ENCODE data around the gene FOXP2.

The FOXP2 gene

DNA sequence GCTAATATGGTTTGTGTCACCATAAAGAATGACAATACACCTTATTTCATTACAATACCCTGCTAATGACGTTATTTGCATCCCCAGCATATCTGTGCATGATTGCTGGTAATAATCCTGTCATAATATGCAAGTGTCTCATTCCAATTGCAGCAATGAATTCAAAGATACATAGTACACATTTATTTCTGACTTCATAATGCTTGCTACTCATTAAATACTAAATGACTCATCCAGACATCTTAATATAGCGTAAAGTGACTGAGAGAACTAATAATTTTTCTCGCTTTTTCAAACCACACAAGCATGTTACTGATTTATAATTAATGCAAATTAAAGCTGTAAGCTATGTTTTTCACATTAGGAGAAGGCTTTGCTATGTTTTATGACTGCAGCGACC is 272.6 kb downstream of the FOXP2 start:
- in situ Hi-C loops (cut with MboI; ENCODE audit: low pct_unique_long_range_greater_than_20kb, low sequenced_read_pairs, unreplicated experiment): no loop called here
- DNase-seq (ENCODE audit: low spot score): no peak
- TF ChIP-seq, protein P1, sequence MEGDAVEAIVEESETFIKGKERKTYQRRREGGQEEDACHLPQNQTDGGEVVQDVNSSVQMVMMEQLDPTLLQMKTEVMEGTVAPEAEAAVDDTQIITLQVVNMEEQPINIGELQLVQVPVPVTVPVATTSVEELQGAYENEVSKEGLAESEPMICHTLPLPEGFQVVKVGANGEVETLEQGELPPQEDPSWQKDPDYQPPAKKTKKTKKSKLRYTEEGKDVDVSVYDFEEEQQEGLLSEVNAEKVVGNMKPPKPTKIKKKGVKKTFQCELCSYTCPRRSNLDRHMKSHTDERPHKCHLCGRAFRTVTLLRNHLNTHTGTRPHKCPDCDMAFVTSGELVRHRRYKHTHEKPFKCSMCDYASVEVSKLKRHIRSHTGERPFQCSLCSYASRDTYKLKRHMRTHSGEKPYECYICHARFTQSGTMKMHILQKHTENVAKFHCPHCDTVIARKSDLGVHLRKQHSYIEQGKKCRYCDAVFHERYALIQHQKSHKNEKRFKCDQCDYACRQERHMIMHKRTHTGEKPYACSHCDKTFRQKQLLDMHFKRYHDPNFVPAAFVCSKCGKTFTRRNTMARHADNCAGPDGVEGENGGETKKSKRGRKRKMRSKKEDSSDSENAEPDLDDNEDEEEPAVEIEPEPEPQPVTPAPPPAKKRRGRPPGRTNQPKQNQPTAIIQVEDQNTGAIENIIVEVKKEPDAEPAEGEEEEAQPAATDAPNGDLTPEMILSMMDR (IDR thresholded peaks at IDR 0.05; ENCODE audit: extremely low read depth, insufficient read depth, missing control alignments): no peak

DNA sequence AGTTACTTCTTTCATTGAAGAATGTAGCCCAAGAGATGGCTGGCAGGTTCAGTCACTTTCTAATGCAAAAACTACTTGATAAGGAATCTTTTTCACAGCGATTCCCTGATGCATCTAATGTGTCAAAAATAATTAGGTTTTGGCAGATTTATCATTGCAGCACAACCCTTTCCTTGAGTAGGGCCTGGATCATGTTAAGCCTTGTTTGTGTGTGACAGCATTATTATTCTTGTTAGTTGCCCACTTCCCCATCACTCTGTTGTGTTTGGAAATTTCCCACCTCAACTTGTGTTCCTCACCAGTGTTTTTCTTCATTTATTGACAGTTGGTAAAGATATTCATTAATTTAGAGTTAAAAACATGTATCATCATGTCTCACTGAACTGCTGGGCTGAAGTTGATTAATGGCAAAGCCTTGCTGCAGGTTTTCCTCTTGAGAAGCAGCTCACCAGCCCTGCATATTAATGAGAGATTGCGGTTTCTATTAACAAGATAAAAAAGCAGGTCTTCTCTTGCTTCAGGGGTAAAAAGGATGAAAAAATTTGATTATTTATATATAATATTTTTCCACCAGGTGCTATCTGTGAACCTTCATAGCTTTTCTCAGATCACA is 273.9 kb downstream of the FOXP2 start:
- in situ Hi-C loops (cut with MboI; ENCODE audit: low pct_unique_long_range_greater_than_20kb, low sequenced_read_pairs, unreplicated experiment): no loop called here
- TF ChIP-seq, protein P1 (IDR thresholded peaks at IDR 0.05; ENCODE audit: extremely low read depth, insufficient read depth, missing control alignments): no peak
- DNase-seq (ENCODE audit: low spot score): no peak

DNA sequence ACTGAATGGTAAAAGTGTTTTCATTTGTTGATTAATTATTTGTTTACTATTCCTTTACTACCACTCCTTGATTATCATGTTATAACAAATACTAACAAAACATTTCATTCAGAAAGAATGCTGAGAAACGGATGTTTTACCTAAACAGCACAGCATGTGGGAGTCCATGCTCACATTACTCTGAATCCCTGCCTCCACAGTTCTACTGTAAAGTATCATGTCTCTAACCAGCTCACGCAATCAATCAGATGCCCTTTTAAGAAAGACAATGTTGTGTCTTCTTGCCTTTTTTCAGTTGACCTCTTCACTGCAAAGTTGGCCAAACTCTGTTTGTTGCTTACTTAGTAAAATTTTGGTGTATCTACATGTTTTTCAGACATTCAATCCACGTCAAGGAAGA is 274.8 kb downstream of the FOXP2 start:
- in situ Hi-C loops (cut with MboI; ENCODE audit: low pct_unique_long_range_greater_than_20kb, low sequenced_read_pairs, unreplicated experiment): no loop called here
- TF ChIP-seq, protein P1 (IDR thresholded peaks at IDR 0.05; ENCODE audit: extremely low read depth, insufficient read depth, missing control alignments): no peak
- no peak for DNase-seq (ENCODE audit: low spot score)

DNA sequence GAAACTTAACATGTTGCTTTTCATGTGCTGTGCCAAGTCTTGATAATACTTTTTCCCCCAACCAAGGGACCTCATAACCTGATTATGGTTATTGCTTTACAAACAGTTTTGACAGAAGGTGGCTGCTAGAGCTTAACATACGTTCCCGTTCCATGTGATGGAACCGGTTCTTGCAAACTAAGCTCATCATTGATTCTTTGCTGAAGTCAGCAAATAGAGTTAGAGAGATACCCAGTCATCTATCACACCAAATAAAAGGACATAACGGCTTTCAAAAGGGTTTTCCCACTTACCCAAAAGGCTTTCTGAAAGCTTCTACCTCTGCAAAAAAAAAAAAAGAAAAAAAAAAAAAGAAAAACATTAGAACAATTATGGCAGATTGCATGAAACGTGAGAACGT is 277.0 kb downstream of the FOXP2 start:
- no peak for DNase-seq (ENCODE audit: low spot score)
- in situ Hi-C loops (cut with MboI; ENCODE audit: low pct_unique_long_range_greater_than_20kb, low sequenced_read_pairs, unreplicated experiment): no loop called here

DNA sequence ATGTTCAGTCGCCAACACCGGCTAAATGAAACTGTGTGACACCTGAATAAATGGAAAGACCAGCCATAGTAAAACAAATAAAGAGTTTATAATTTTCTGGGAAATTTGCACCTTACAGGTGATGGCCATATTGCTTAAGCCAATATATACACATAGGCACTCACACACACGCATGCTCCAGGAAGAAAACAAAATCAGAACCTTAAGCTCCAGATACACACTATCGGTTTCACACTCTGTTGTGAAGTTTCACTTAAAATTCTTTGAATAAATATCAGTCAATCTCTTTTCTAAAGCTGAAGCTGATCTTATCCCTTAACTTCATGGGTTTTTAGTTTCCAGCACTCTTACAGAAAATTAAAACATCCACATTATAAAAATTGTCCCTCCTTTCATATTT is 280.6 kb downstream of the FOXP2 start:
- TF ChIP-seq, protein P1 (IDR thresholded peaks at IDR 0.05; ENCODE audit: extremely low read depth, insufficient read depth, missing control alignments): no peak
- no peak for DNase-seq (ENCODE audit: low spot score)
- in situ Hi-C loops (cut with MboI; ENCODE audit: low pct_unique_long_range_greater_than_20kb, low sequenced_read_pairs, unreplicated experiment): no loop called here

More for the DNA sequence above, 277.0 kb downstream of the FOXP2 start:
- TF ChIP-seq, protein P1 (IDR thresholded peaks at IDR 0.05; ENCODE audit: extremely low read depth, insufficient read depth, missing control alignments): no peak

DNA sequence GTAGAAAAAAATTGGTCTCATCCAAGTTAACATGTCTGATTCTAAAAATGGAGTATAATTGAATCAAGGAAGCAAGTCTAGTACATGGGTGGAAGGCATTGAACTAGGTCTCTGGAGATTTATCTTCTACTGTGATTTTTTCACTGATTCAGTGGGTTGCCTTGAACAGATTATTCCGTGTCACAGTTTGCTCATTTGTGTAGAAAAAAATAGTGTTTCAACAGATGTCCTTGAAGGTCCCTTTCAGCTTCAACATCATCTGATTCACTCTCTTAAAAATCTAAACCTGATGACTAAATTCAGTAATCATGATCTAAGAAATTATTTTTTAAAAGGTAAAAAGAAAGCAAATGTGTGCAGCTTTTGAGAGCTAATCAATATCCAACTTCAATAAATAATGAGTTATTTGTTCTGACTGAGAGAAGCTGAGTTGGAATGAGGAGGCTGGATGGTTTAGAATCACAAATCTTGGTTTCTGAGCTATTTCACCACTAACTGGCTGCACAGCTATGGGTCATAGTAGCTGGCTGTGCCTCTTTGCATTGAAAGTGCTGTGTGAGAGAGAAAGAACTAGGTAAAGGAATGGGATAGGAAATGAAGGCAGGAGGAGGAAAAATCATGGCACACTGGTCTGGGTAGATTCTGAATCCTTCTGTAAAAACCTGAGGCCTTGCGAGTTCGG is 285.8 kb downstream of the FOXP2 start:
- TF ChIP-seq, protein P1 (IDR thresholded peaks at IDR 0.05; ENCODE audit: extremely low read depth, insufficient read depth, missing control alignments): no peak
- in situ Hi-C loops (cut with MboI; ENCODE audit: low pct_unique_long_range_greater_than_20kb, low sequenced_read_pairs, unreplicated experiment): no loop called here
- no peak for DNase-seq (ENCODE audit: low spot score)

Measured in GM13977 (cell line).